GM18520 (cell line): ENCODE data around the gene GPR3.

Experiments
- ATAC-seq: cut with Tn5 transposase; IDR thresholded peaks from one replicate; pipeline ENCODE4 v1.9.1; 2021; ENCODE audit not compliant: unreplicated experiment

Gene GPR3, protein sequence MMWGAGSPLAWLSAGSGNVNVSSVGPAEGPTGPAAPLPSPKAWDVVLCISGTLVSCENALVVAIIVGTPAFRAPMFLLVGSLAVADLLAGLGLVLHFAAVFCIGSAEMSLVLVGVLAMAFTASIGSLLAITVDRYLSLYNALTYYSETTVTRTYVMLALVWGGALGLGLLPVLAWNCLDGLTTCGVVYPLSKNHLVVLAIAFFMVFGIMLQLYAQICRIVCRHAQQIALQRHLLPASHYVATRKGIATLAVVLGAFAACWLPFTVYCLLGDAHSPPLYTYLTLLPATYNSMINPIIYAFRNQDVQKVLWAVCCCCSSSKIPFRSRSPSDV

DNA sequence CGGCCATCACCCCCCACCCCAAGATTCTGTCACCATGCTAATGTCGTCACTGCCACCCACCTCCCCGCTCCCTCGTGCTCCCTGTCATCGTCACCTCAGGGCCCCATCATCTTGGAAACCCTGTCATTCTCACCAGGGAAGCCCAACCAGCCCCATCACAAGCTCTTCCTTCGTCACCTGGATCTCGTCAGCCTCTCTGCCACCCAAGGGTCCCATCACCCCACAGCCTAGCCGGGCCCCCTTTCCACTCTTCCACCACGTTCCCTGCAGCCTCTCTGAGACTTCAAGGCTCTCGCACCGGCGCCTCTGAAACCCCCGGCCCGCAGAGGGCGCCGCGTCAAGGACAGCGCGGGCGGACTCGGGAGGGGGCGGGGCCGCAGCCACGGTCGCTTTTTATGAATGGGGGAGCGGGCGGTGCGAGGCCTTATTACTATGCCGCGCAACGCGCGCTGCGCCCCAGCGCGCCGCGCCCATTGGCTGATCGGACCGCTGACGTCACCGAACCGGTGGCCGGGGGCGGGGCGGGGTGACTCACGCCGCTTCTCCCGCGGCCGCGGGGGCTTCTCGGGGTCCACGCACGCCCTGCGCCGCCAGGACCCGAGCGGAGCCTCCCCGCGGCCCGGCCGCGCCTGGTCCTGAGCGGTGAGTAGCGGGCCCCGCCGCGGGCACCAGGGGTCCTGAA is at the start of gene GPR3:
TSS of gene GPR3 (plus strand) at position 527 of the 682 bp plus-strand sequence. CDS start 1,177 bp downstream, outside the sequence.
- peak; percentile 69 for ATAC-seq

- ATAC-seq, result no peak
Observed at GRCh38 chr1:27342778-27343638, 49.4 kb upstream of the GPR3 start.

DNA sequence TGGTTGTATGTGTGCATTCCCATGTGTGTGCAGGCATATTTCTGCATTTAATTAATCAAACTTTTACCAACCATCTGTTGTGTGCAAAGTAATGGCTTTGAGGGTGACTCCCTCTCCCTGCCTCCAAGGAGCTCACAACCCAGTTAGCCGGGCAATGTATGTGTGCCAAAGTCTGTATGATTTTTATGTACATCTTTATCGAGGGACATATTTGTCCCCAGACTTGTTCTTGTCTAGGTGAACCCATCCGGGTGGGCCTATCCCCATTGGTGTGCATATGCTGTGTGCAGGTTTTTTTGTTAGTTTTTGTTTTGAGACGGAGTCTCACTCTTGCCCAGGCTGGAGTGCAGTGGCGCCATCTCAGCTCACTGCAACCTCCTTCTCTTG is 48.8 kb upstream of the GPR3 start:
- ATAC-seq, result no peak

GRCh38 chr1:27345272-27345671 is 47.1 kb upstream of the GPR3 start:
- ATAC-seq, result no peak

GRCh38 chr1:27346357-27346756 is 46.1 kb upstream of the GPR3 start:
- ATAC-seq, result no peak

DNA sequence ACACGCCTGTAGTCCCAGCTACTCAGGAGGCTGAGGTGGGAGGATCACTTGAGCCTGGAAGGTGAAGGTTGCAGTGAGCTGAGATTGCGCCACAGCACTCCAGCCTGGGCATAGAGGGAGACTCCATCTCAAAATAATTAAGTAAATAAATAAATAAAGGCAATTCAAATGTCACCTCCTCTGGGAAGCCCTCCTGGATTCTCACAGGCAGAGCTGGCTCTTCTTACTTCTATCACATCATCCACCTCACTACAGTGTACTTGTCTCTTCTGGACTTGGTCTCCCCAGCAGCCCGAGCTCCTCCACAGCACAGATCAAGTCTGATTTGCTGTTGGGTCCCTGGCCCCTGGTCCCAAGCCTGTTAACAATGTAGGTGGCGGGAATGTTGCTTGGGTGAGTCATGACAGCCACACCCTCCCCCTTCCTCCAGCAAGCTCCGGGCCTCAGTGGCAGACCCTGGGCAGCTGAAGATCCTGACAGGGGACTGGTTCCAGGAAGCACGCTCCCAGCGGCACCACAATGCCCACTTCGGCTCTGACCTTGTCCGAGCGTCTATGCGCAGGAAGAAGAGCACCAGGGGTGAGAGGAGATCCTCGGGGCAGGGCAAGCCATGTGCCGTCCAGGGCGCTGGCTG is 45.3 kb upstream of the GPR3 start:
- no peak for ATAC-seq

DNA sequence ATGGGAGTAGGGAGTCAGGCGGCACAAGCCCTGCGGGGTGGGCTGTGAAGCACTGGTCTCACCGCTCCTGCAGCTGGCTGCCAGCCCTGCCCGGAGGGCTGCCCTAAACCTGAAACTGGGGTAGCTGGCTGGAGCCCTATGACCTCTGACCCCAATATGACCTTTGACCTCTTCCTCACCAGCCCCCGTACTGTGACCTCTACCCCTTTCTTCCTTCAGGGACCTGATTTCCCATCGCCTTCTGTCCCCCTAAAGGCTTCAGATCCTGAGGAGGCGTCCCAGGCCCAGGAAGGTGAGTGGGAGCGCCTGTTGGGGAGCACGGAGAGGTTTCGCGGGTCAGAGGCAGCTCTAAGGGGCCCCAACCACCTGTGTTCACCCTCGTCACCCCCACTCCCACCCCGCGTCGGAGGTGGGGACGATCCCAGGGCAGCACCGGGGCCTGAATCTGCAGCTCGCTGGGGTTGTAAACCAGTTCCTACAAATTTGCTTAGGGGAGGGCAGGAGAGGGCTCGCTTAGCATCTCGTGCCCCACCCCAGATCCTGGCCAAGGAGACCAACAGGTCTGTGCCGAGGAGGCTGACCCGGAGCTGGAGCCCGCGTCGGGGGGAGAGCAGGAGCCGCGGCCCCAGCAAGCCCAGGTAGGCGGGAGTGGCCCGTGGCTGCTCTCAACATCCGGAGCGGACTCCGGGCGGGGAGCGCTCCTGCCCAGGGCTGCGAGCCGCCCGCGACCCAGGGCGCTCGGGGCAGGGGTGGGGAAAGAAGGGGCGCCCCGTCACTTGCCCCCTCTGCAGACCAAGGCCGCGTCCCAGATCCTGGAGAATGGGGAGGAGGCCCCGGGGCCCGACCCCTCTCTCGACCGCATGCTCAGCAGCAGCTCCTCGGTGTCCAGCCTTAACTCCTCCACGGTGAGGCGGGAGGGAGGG is 43.3 kb upstream of the GPR3 start:
- no peak for ATAC-seq

DNA sequence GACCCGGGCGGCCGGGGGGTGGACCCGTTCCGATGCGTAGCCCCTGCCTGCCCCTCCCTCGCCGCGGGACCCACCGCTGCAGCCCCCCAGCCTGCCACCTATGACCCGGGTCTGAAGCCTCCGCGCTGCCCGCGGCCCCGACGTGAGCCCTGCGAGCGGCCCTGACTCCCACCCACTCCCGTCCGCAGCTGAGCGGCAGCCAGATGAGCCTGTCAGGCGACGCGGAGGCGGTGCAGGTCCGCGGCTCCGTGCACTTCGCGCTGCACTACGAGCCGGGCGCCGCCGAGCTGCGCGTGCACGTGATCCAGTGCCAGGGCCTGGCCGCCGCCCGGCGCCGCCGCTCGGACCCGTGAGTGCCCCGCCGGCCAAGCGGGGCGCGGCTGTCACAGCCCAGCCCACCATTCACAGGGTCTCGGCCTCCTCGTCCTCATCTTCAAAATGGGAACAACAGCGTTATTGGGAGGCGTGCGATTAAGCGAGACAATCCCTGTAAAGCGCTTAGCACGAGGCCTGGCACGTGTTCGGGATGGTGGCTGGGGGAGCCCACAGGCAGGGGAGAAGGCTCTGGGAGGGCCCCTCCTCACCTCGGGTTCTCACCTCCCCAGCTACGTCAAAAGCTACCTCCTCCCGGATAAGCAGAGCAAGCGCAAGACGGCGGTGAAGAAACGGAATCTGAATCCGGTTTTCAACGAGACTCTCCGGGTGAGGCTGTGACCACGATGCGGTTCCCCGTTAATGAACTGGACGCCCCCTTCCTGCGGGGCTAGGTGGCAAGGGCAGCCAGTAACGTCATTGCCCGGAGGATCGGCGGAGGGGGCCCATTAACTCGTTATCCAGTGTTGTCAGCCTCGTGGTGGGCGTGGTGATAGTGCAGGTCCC is 42.4 kb upstream of the GPR3 start:
- no peak for ATAC-seq

GRCh38 chr1:27350663-27351540 is 41.5 kb upstream of the GPR3 start:
- no peak for ATAC-seq

DNA sequence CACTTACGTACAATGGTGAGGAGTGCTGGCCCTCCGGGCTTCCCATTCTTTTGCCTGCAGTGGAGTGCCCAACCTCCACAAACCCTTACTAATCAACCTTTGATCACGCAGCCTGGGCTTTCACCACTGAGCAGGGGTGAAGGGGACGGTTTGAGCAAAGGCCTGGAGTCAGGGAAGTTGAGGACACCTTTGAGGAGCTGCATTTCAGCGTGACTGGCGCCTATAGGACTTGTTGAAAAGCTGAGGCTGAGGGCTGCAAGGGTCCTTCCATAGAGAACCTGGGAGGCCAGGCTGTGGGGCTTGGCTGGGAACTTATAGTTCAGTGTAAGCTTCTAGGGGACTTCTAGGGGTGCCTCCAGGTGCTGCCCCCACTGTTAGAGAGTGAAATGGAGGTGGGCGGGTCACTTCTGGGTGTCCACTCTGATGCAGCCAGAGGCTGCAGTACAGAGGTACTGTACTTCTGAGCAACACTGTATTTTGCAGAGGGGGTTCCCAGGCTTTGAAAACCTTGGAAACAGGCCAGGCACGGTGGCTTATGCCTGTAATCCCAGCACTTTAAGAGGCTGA is 40.8 kb upstream of the GPR3 start:
- no peak for ATAC-seq

- ATAC-seq, result no peak
Observed at GRCh38 chr1:27353166-27353565, 39.3 kb upstream of the GPR3 start.

- no peak for ATAC-seq
Observed at GRCh38 chr1:27353629-27354028, 38.8 kb upstream of the GPR3 start.

DNA sequence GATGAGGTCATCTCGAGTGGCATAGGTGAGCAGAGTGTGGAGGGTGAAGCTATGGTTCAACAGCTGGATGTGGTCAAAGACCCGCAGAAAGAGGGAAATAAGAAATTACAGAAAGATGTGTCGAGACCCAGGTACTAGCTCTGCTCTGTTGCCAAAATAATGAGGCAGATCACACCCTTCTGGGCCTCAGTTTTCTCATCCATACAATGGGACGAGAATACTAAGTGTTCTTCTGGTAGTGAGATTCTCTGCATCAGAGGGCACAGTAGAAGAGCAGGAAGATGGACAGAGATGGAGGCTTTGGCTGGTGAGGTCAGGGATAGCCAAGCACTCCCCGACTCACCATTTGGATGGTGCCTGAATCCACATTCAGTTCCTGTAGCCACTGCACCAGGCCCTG is 36.7 kb upstream of the GPR3 start:
- no peak for ATAC-seq

- no peak for ATAC-seq
Observed at GRCh38 chr1:27356277-27356618, 36.2 kb upstream of the GPR3 start.

- ATAC-seq, result no peak
Observed at GRCh38 chr1:27356619-27357280, 35.7 kb upstream of the GPR3 start.

DNA sequence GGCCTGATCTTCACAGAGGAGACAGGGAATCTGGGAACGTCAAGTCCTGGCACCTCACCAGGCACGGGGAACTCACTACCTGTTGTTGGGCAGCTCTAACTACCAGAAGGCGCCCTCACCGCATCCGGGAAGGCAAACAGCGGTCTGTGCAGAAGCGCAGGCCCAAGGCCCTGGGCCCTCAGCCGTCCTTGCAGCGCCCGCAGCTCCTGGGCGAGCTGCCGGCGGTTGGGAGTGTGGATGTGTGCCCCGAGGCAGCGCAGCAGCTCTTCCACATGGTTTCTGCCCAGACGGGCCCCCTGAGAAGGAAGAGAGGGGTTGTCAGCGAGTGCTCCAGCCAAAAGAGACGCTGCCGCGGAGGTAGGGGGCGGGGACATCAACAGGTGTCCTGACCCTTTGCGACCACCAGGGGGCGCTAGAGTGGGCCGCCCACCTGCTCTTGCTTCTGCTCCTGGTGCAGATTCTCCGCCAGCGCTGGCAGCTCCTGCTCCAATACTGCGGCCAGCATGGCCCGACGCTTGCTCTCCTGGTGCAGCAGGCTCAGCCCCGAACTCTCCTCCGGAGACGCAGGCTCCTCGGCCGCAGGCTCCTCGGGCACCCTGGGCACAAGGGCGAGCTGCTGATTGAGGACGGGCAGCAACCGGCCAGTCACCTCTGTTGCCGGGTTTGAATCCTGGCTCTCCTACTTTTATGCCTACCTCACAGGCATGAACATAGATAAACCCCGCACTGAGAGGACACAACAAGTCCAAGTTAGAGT is 35.0 kb upstream of the GPR3 start:
- ATAC-seq, result no peak
